ENCODE measurements around the gene PNMA8B.

DNA sequence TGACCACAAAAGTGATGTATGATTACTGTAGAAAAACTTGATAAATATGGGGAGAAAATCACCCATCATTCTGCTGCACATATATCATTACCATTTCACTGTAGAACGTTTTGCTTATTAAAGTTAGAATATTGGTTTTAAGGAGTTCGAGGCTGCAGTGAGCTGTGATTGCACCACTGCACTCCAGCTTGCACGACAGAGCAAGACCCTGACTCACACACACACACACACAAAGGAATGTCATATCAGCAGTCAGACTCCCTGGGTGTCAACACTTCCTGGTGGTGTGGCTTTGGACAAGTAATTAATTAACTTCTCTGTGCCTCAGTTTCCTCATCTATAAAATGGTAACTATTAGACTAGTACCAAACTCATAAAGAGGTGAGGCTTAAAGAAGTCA lies 13.0 kb downstream of the PNMA8B start:
- TF ChIP-seq, protein P1, sequence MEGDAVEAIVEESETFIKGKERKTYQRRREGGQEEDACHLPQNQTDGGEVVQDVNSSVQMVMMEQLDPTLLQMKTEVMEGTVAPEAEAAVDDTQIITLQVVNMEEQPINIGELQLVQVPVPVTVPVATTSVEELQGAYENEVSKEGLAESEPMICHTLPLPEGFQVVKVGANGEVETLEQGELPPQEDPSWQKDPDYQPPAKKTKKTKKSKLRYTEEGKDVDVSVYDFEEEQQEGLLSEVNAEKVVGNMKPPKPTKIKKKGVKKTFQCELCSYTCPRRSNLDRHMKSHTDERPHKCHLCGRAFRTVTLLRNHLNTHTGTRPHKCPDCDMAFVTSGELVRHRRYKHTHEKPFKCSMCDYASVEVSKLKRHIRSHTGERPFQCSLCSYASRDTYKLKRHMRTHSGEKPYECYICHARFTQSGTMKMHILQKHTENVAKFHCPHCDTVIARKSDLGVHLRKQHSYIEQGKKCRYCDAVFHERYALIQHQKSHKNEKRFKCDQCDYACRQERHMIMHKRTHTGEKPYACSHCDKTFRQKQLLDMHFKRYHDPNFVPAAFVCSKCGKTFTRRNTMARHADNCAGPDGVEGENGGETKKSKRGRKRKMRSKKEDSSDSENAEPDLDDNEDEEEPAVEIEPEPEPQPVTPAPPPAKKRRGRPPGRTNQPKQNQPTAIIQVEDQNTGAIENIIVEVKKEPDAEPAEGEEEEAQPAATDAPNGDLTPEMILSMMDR (IDR thresholded peaks at IDR 0.05) = no peak
- TF ChIP-seq EP300 (IDR thresholded peaks at IDR 0.05) (no peak), POLR2AphosphoS5 (IDR thresholded peaks at IDR 0.05) (no peak), POLR2A (IDR thresholded peaks at IDR 0.05; ENCODE audit: low read depth) (no peak)

Measured in esophagus muscularis mucosa (tissue), 4 donors.